HG02588 (cell line): ENCODE measurements around the gene POLR1B.
A peak's percentile ranks its signal among the peaks of the same experiment; 100 is the strongest.
"Not testable (repeated sequence)": the region's sequence is repeated elsewhere in the genome, so short reads cannot be mapped to it uniquely, and the experiment has no call there.

Source experiments
- ATAC-seq: cut with Tn5 transposase; IDR thresholded peaks from one replicate; pipeline ENCODE4 v1.9.1; 2021; ENCODE audit warnings: mild to moderate bottlenecking, moderate library complexity; ENCODE audit not compliant: unreplicated experiment

The POLR1B gene

DNA sequence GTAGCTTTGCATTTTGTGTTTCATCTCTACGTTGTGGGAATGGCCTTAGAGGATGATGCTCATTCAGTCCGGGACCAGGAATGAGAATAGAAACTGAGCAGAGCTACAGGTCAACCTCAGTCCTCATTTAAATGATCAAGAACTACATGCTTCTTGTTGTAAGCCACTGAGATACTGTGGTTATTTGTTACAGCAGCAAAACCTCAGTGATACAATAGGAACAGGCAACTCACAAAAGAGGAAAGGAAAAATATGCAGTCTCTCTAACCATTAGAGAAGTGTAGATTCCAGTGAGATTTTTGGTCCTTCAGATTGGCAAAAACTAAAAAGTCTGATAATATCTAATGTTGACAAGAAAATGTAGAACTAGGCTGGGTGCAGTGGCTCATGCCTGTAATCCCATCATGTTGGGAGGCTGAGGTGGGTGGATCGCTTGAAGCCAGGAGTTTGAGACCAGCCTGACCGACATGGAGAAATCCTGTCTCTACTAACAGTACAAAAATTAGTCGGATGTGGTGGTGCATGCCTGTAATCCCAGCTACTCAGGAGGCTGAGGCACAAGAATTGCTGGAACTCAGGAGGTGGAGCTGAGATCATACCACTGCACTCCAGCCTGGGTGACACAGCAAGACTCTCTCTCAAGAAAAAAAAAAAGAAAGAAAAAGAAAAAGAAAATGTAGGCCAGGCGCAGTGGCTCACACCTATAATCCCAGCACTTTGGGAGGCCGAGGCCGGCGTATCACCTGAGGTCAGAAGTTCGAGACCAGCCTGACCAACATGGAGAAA is 55.5 kb downstream of the POLR1B start:
- no peak for ATAC-seq

DNA sequence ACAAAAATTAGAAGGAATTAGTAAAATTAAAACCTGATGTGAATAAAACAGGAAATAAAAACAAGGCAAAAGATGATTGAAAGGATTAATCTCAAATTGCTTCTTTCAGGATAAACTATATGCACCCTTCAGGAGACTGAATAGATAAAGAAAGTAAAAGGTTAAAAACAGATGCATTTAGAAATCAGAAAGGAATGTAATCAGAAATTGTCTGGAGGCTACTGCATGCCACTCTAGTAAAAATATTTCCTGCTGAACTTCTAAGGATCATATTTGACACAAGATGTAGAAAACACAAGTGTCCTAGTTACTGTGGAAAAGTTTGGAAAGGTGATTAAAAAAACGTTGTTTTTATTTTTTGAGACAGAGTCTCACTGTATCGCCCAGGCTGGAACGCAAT is 58.4 kb downstream of the POLR1B start:
- no peak for ATAC-seq

DNA sequence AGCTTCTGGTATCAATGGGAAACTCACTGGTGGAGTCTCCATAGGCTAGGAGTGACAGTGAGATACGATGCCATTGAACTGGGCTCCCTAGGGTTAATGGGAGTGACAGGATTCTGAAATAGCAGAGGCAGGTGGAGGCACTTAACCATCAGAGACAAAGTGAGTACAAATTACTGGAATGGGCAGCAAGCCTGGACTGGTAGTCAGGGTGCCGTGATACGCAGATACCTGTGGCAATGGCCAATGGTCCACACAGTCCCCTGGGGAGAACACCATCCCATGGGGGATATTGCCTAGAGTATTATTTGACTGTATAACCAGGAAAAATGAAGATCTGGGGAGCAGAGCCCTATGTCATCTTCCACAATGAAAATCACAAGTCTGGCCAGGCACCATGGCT is 59.5 kb downstream of the POLR1B start:
- no peak for ATAC-seq

DNA sequence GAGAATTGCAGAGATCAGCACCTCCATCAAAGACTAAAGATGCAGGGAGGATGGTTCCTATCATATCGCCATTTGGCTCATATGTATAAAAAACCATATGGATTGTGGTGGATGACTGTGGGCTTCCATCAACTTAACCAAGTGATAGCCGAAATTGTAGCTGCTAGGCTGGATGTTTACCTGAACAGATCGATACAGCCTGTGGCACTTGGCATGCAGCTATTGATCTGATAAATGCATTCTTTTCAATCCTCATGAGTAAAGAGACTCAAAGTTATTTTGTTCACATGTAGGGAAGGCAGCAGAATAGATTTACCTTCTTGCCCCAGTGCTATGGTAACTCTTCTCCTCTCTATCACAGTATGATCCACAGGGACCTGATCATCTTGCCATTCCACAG is 60.7 kb downstream of the POLR1B start:
- no peak for ATAC-seq

DNA sequence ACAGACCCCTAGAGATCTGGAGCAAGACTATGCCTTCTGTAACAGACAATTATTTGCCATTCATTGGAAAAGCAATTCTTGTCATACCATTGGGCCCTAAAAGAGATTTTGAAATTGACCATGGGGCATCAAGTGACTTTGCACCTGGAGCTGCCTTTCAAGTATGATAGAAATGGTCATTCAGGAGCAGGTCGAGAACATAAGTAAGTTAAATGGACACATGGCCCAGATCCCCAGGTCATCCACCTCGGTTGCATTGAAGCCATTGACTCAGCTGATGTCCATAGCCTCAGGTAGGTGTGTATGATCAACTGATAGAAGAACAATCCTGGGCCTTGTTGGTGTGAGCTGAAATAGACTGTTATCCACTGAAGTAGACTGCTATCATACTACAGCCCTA is 61.5 kb downstream of the POLR1B start:
- ATAC-seq = no peak

DNA sequence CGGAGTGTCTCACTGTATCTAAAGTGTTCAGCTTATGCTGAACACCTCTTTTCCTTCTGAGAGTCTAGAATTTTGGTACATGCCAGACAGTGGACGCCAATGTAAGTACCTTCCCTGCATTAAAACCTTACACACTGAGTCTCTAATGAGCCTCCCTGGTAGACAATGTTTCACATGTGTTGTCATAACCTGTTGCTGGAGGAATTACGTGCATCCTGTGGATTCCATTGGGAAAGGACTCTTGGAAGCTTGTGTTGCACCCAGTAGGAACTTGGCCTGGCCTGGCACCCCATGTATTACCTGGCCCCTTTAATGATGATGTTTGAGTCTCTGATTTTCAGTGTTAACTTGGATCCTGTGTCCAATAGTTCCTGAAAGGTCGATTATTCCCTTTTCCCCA is 62.7 kb downstream of the POLR1B start:
- ATAC-seq = no peak

DNA sequence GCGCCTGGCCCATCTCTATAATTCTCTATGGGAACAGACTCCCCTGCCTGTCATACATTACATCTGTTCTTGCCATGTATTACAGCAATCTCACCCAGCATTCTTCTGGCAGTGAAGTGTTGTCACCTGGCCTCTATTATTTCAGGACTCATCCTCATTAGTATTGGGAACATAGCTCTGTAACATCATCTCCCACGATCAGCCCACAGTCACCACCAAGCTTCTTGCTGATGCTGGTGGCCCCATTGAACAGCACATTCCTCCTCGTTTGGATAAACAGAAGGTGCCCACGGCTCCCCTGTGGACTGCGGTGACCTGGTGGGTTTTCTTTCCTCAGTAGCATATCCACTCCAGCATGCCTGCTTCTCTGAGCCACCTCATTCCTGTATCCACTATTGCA is 63.7 kb downstream of the POLR1B start:
- no peak for ATAC-seq

DNA sequence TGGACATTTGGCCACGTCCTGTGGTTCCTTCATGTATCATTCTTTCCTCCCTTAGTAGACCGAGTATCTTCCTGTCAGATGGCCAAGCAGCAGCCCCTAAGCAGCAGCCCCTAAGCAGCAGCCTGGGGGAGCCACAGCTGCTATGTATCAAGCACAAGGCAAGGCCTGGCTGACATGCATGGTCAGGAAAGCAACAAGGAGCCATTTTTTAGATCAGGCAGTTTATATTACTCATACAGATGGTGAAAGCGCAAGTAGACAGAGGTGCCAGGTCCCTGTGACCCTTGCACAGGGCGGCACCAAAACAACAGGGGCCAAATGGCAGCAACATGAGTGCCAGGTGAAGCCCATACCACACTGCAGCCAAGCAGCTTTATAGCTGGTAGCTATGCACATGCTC is 64.3 kb downstream of the POLR1B start:
- ATAC-seq = no peak

DNA sequence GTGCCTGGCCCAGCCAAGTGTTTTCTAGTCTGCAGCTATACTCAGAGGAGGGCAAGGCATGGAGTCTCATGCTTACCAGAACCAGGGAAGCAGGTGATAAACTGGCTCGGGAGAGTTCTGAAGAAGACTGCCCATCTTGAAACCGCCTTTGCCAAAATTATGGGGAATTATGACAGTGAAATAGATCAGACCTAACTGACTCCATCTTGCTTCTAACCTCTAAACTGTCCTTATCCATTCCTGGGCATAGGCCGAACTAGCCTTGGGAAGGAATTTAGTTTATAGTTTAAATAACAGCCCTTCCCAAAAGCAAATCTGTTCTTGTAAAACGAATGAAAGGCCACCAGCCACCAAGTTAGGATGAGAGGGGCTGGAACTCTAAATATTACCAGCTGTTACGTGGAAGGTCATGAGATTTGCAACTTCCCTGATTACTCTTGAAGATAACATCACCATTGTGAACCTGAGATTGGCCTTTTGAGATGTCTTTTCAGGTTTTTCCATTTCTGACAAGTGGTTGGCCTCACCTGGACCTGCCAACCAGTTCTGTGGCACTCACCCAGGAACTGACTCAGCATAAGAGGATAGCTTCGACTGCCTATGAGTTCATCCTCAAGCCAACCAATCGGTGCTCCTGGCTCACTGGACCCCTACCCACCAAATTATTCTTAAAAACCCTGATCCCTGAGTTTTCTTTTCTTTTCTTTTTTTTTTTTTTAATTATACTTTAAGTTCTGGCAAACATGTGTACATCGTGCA is 65.6 kb downstream of the POLR1B start:
- ATAC-seq = no peak

DNA sequence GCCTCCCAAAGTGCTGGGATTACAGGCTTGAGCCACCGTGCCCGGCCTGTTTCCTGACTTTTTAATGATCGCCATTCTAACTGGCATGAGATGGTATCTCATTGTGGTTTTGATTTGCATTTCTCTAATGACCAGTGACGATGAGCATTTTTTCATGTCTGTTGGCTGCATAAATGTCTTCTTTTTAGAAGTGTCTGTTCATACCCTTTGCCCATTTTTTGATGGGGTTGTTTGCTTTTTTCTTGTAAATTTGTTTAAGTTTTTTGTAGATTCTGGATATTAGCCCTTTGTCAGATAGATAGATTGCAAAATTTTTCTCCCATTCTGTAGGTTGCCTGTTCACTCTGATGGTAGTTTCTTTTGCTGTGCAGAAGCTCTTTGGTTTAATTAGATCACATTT is 67.1 kb downstream of the POLR1B start:
- not testable (repeated sequence) for ATAC-seq

DNA sequence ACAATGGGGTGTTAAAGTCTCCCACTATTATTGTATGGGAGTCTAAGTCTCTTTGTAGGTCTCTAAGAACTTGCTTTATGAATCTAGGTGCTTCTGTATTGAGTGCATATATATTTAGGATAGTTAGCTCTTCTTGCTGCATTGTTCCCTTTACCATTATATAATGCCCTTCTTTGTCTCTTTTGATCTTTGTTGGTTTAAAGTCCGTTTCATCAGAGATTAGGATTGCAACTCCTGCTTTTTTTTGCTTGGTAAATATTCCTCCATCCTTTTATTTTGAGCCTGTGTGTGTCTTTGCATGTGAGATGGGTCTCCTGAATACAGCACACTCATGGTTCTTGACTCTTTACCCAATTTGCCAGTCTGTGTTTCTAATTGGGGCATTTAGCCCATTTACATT is 70.0 kb downstream of the POLR1B start:
- ATAC-seq = not testable (repeated sequence)

DNA sequence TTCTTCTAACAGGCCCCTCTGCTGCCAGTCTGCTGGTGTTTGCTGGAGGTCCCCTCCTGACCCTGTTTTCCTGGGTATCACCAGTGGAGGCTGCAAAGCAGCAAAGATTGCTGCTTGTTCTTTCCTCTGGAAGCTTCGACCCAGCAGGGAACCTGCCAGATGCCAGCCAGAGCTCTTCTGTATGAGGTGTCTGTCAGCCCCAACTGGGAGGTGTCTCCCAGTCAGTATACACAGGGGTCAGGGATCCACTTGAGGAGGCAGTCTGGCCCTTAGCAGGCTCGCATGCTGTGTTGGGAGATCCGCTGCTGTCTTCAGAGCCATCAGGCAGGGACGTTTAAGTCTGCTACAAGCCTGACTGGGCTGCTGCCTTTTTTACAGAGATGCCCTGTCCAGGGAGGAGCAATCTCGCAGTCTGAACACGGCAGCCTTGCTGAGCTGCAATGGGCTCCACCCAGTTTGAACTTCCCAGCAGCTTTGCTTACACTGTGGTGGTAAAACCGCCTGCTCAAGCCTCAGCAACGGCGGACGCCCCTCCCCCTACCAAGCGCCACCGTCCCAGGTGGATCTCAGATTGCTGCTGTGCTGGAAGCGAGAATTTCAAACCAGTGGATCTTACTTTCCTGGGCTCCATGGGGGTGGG is 72.1 kb downstream of the POLR1B start:
- no peak for ATAC-seq

DNA sequence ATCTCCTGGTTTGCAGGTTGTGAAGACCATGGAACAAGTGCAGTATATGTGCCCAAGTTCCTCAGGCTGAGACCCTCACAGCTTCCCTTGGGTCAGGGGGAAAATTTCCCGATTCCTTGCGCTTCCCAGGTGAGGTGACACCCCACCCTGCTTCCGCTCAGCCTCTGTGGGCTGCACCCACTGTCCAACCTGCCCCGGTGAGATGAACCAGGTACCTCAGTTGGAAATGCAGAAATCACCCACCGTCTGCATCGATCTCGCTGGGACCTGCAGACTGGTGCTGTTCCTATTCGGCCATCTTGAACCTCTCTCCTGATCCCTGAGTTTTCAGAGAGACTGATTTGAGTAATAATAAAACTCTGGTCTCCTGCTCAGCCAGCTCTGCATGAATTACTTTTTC is 72.8 kb downstream of the POLR1B start:
- no peak for ATAC-seq

DNA sequence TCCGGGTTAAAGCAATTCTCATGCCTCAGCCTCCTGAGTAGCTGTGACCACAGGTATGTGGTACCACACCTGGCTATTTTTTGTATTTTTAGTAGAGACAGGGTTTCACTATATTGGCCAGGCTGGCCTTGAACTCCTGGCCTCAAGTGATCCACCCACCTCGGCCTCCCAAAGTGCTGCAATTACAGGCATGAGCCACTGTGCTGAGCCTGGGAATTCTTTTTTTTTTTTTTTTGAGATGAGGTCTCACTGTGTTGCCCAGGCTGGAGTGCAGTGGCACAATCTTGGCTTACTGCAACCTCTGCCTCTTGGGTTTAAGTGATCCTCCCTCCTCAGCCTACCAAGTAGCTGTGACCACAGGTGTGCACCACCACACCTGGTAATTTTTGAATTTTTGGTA is 73.5 kb downstream of the POLR1B start:
- ATAC-seq = not testable (repeated sequence)

DNA sequence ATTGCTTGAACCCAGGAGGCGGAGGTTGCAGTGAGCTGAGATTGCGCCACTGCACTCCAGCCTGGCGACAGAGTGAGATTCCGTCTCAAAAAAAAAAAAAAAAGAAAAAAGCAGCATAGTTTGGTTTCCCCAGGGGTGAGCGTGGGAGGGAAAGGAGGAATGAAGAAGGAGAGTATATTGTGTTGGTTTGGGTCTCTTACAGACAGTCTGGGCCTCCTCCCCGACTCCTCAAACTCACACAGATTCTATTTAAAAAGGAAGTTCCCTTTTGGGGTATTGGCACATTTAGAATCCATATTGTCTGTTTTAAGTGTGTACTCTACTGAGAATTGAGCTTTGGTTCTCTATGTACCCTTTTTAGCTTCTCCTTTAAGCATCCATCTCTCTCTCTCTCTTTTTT is 76.1 kb downstream of the POLR1B start:
- ATAC-seq = no peak

DNA sequence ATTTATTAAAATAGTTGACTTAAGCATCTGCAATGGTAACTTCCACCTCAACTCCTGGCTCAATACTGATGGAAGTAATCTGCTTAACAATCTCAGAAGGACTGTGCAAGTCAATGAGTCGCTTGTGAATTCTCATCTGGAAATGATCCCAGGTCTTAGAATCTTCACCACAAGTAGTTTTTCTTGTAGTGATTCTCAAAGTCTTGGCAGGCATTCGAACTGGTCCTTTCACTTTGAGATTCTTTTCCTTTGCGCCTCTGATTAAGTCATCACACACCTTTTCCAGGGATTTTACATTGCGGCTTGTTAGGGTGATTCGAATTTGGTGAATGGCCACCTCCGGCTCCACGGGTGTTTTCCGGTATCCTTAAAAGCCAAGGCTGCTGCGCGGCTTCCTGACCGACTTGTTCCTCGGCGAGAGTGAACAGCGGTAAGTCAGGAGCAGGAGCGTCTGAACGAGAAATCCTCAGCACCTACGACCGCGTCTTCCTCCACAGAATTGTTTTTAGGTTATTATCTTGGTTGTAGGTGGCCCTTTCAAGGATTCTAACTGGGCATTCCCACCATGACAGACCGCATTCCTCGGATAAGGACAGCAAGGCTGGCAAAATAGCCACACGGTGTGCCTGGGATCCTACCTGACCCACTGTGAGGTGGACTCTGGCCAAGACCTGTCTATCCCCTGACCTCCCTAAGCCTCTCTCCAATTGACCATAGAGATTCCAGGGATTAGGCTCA is 79.7 kb downstream of the POLR1B start:
- no peak for ATAC-seq

DNA sequence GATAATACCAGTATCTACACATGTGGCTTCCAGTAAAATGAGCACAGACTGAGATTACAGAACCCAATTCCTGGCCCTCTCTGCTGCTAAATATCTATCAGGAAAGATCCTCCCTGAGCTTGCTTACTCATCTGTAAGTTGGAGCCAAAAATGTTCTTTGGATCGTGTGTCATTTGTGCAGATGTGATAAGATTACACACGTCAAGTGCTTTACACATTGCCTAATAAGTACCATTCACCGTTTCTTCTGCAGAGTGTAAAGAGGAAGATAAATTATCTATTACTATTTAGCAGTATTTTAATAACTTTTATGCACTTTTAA is 80.2 kb downstream of the POLR1B start:
- ATAC-seq = no peak

DNA sequence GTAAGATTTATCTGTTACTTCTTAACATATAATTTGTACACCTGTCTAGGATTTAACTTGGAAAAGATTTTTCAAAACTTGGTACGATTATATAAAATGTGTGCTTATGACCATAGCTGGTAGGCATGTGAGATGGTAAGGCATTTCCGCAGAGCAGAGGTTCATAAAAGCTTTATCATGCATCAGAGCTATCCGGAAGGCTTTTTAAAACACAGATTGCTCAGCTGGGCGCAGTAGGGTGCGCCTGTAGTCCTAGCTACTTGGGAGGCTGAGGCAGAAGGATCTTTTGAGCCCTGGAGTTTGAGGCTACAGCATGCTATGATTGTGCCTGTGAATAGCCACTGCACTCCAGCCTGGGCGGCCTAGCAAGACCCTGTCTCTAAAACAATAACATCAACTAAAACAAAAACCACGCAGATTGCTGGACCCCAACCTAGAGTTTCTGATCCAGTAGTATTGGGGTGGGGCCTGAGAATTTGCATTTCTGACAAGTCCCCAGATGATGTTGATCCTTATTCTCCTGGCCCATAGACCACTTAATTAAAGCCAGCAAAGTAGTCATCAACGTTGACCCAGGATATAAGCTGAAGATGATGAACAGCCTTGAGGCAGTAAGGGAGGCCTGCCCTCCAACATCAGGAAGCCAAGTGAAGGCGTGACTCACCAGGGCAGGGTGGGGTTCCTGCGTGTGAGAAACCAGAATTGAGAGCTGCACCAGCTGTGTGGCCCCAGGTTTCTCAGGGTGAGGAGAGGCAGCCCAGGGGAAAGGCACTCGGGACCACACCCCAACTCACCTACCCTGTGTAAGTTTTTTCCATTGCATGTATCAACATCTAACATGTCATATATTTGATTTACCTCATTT is 81.9 kb downstream of the POLR1B start:
- ATAC-seq = no peak

DNA sequence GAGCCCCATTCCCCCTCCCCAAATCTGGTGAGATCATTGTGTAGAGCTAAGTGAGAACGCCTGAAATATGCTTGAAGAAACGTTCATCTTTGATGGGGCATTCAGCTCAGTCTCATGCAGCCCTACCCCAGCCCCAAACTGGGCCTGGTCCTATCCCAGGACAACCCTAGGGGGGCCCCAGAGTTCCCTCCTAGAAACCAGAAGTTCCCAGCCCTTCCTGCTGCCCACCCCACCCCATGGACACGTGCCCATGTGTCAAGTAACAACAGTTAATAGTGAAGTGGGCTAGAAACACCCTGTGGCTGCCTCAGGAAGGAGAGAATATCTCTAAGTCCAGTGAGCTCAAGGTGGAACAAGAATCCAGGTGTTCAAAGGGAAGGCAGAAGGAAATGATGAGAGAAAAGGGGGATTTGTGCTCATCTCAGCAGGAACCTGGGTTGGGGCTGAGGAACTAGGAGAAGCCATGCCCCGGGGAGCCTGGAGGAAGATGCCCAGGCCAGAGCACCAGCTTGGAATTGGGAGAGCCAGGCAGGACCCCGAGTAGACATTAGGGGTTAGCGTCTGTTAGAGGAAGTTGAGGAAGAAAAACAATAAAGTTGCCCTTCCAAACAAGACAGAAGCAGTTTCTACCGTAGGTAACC is 83.3 kb downstream of the POLR1B start:
- no peak for ATAC-seq

DNA sequence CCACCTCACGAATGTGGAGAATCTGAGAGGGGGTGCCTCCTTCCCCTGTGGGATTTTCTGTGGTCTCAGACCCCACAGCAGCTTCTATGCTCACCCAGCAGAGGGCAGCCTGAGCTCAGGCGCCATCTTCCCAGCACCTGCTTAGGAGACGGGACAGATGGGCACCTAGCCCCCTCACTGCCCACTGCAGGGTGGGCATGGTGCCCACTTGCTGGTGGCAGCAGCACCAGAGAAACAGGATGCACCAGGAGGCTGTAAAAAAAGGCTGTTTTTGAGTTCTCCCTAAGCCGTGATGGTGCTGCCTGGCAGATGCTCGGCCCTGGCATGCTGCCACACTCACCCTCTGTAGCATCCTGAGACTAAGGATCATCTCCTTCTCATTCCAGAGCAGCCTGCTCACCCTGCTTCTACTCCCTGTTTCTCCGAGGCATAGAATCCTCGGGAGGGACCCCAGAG is 84.4 kb downstream of the POLR1B start:
- peak; percentile 50 for ATAC-seq
